HL-60 (cell line): ENCODE data around the gene CASQ1.

Experiments used
- DNase-seq, 2 experiments: peaks; one replicate each; pipeline ENCODE4 v3.0.0-alpha.2; 2010 to 2020; ENCODE audit warnings: low read depth in 1 of 2, low spot score in 1 of 2
- H3K27ac ChIP-seq: fragments of 250-450 bp; sonication (Bioruptor Pico); replicated peaks from 2 replicates; pipeline ENCODE4 v1.5.1; 2020; ENCODE audit warnings: mild to moderate bottlenecking, moderate library complexity
- H3K27me3 ChIP-seq: fragments of 250-450 bp; sonication (Bioruptor Pico); 2 replicates; pipeline ENCODE4 v1.5.1; 2021; ENCODE audit warnings: mild to moderate bottlenecking, moderate library complexity; ENCODE audit not compliant: insufficient read depth, poor library complexity, severe bottlenecking
- H3K4me3 ChIP-seq: replicated peaks from 2 replicates; pipeline ENCODE4 v1.5.1; 2011; ENCODE audit warnings: mild to moderate bottlenecking, control low read depth, low read length; ENCODE audit not compliant: insufficient read depth
- CTCF ChIP-seq: IDR thresholded peaks from one replicate; pipeline ENCODE4 v1.5.1; 2011; ENCODE audit warnings: low read length, control low read depth, inconsistent platforms; ENCODE audit not compliant: insufficient read depth
- GABPA ChIP-seq: IDR thresholded peaks from 2 replicates; pipeline ENCODE4 v1.6.1; 2012; ENCODE audit warnings: low read depth
- POLR2AphosphoS5 ChIP-seq: IDR thresholded peaks from 2 replicates; pipeline ENCODE4 v1.6.1; 2012; ENCODE audit warnings: low read depth
- REST ChIP-seq: IDR thresholded peaks from 2 replicates; pipeline ENCODE4 v1.6.1; 2012; ENCODE audit warnings: low read depth; ENCODE audit not compliant: insufficient replicate concordance
- SPI1 ChIP-seq: IDR thresholded peaks from 2 replicates; pipeline ENCODE4 v1.6.1; 2012; ENCODE audit warnings: low read depth, mild to moderate bottlenecking, borderline replicate concordance

The CASQ1 gene

GRCh38 chr1:160146107-160146506, 44.3 kb upstream of the CASQ1 start:
- Histone ChIP-seq H3K4me3 (no peak overlapping the region), H3K27ac (no peak overlapping the region), H3K27me3 (no peaks in the 10 kb centered on the region)
- TF ChIP-seq REST (no peak), SPI1 (no peak), CTCF (no peak), GABPA (no peak), POLR2AphosphoS5 (no peak)
- DNase-seq = no peak

GRCh38 chr1:160148121-160148520, 42.3 kb upstream of the CASQ1 start:
- H3K27ac ChIP-seq = no peak overlapping the region
- H3K27me3 ChIP-seq = no peaks in the 10 kb centered on the region
- no peak for DNase-seq
- no peak overlapping the region for H3K4me3 ChIP-seq
- TF ChIP-seq REST (no peak), SPI1 (no peak), POLR2AphosphoS5 (no peak), GABPA (no peak), CTCF (no peak)

GRCh38 chr1:160149233-160149632, 41.1 kb upstream of the CASQ1 start:
- DNase-seq = no peak
- no peak overlapping the region for H3K27ac ChIP-seq

More at GRCh38 chr1:160149233-160149632, 41.1 kb upstream of the CASQ1 start:
- Histone ChIP-seq H3K4me3 (no peak overlapping the region), H3K27me3 (no peaks in the 10 kb centered on the region)
- TF ChIP-seq POLR2AphosphoS5 (no peak), SPI1 (no peak), REST (no peak)
